ENCODE results near the gene DBX1.

Gene DBX1, protein sequence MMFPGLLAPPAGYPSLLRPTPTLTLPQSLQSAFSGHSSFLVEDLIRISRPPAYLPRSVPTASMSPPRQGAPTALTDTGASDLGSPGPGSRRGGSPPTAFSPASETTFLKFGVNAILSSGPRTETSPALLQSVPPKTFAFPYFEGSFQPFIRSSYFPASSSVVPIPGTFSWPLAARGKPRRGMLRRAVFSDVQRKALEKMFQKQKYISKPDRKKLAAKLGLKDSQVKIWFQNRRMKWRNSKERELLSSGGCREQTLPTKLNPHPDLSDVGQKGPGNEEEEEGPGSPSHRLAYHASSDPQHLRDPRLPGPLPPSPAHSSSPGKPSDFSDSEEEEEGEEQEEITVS

DNA sequence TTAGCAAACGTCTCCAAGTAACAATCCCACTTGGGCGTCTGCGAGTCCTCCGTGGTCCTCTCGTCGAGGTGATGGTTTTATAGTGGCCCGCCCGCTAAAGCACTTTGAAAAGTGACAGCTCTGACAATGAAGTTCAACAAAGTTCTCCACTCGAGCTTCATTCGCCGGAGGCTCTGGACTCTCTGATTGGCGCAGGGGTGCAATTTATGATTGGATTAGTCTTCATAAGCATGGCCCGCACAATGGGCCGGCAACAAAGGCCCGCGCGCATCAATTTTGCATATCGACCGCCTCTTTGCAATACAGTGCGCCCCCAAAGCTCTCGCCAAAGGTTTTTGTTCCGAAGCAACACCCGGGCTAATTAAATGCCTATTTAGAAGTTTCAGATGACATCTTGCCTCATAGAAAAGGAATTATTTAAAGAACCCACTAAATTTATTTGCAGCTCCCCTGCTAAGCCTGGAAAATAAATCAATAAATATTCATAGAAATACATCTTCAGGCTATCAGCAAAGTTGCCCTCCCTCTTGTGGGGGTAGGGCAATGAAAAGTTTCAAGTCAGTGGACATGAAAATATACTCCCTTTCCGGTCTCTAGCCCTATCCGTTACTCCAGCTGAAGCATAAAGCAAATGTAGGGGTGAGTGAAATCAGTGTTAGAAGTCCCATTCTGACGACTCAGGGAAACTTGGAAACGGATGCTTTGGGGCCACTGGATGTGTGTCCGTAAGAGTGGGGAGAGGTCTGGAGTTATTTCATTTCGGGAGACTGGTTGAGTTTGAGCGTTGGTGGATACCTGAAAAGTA lies at the start of gene DBX1:
TSS of gene DBX1 (minus strand) at position 51 of the 805 bp plus-strand sequence. CDS start 151 bp downstream, outside the sequence.
- DNase-seq (ENCODE audit: low spot score), result peak; percentile 16
- no peak for TF ChIP-seq CTCF (IDR thresholded peaks at IDR 0.05; ENCODE audit: borderline replicate concordance, control extremely low read depth, extremely low read depth, insufficient read depth, missing control alignments)
- in situ Hi-C loops (cut with MboI; ENCODE audit: low sequenced_read_pairs, unreplicated experiment), result no loop called here

DNA sequence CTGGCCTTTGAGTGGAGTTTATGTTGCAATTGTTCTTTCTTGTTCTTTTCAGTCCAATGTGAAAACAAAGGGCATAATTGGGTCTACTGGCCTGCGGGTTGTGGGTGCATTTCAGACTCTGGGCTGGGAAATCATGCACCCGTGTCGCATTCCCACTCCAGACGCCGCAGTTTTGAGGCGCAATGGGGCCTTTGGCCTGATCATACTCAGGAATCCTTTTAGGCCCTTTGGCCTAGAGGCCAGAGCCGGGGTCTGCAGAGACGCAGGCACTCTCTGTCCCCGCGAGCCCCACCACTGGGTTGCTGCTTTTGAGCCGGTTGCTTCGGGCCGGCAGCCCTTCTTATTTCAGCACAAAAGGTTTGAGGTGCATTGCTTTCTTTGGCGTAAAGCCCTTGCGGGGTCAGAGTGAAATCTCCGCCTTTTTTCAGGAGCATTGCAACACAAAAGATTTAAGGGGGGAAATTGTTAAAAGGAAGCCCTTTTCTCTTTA lies 48.4 kb upstream of the DBX1 start:
- no peak for TF ChIP-seq CTCF (IDR thresholded peaks at IDR 0.05; ENCODE audit: borderline replicate concordance, control extremely low read depth, extremely low read depth, insufficient read depth, missing control alignments)
- no peak for DNase-seq (ENCODE audit: low spot score)
- in situ Hi-C loops (cut with MboI; ENCODE audit: low sequenced_read_pairs, unreplicated experiment), result no loop called here

- DNase-seq (ENCODE audit: low spot score), result no peak
- in situ Hi-C loops (cut with MboI; ENCODE audit: low sequenced_read_pairs, unreplicated experiment), result no loop called here
- TF ChIP-seq CTCF (IDR thresholded peaks at IDR 0.05; ENCODE audit: borderline replicate concordance, control extremely low read depth, extremely low read depth, insufficient read depth, missing control alignments), result no peak
Measured at GRCh38 chr11:20207781-20208621, 47.7 kb upstream of the DBX1 start.

DNA sequence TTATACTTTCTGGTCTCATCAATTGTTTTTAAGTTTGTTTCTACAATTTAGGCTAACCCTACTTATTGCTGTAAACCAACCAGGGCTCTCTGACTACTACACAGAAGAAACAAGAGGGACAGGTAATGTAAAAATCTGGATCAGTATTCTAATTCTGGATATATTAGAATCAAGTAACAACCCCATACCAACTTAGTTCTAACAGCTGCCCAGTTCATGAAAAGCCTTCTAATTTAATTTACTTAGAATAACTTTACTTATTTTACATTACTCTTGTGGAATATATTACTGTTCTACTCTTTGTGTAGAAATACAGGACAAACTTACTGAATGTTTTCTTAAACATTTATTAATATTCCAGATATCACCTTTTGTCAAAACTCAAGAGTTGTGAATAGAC lies 45.5 kb upstream of the DBX1 start:
- in situ Hi-C loops (cut with MboI; ENCODE audit: low sequenced_read_pairs, unreplicated experiment), result no loop called here
- no peak for DNase-seq (ENCODE audit: low spot score)
- no peak for TF ChIP-seq CTCF (IDR thresholded peaks at IDR 0.05; ENCODE audit: borderline replicate concordance, control extremely low read depth, extremely low read depth, insufficient read depth, missing control alignments)

DNA sequence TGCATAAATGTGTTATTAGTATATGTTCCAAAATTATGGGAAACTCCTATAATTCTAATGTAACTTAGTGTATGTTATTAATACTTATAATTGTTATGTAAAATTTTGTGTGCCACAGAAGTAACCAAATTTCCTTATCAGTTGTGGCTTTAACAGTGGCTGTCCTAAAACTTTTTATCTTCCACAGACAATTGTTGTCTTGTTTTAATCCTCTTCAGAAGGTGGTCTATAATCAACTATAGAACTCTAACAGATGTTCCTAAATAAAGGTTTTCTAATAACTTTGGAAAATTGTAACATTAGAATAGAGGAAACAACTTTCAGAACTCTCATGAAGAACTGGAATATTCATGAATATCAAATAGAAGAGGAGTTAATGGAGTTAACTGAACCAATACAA lies 44.4 kb upstream of the DBX1 start:
- in situ Hi-C loops (cut with MboI; ENCODE audit: low sequenced_read_pairs, unreplicated experiment), result no loop called here
- DNase-seq (ENCODE audit: low spot score), result no peak
- TF ChIP-seq CTCF (IDR thresholded peaks at IDR 0.05; ENCODE audit: borderline replicate concordance, control extremely low read depth, extremely low read depth, insufficient read depth, missing control alignments), result no peak

- no peak for TF ChIP-seq CTCF (IDR thresholded peaks at IDR 0.05; ENCODE audit: borderline replicate concordance, control extremely low read depth, extremely low read depth, insufficient read depth, missing control alignments)
- no peak for DNase-seq (ENCODE audit: low spot score)
- in situ Hi-C loops (cut with MboI; ENCODE audit: low sequenced_read_pairs, unreplicated experiment), result no loop called here
Measured at GRCh38 chr11:20203831-20204230, 43.6 kb upstream of the DBX1 start.

Data from GM13976 (cell line).